GM10248 (cell line): ENCODE results near the gene SULT1C2.
"Not testable (repeated sequence)": the region's sequence is repeated elsewhere in the genome, so short reads cannot be mapped to it uniquely, and the experiment has no call there.

ENCODE experiments used
- CTCF ChIA-PET: fragments of 300-600 bp; sonication (Branson Sonifier 250); formaldehyde crosslinking; extraction: SDS; loops from one replicate; lab custom pipeline; 2021; ENCODE audit warnings: antibody characterized with exemption; lab: Yijun Ruan, JAX
- POLR2A ChIA-PET: fragments of 350-650 bp; sonication (Branson Sonifier 250); formaldehyde crosslinking; extraction: SDS; loops from one replicate; lab custom pipeline; 2020; ENCODE audit warnings: antibody characterized with exemption; lab: Yijun Ruan, JAX
- DNase-seq: peaks from one replicate; pipeline ENCODE4 v3.0.0; 2012; ENCODE audit errors: extremely low spot score
- TF ChIP-seq, protein P1 (sequence below): IDR thresholded peaks from 2 replicates; pipeline ENCODE4 v1.5.1; 2012; ENCODE audit warnings: mild to moderate bottlenecking, low read depth; ENCODE audit errors: extremely low read depth, missing control alignments, control extremely low read depth

SULT1C2 gene

GRCh38 chr2:108270346-108270745, 18.3 kb upstream of the SULT1C2 start:
- TF ChIP-seq, protein P1, sequence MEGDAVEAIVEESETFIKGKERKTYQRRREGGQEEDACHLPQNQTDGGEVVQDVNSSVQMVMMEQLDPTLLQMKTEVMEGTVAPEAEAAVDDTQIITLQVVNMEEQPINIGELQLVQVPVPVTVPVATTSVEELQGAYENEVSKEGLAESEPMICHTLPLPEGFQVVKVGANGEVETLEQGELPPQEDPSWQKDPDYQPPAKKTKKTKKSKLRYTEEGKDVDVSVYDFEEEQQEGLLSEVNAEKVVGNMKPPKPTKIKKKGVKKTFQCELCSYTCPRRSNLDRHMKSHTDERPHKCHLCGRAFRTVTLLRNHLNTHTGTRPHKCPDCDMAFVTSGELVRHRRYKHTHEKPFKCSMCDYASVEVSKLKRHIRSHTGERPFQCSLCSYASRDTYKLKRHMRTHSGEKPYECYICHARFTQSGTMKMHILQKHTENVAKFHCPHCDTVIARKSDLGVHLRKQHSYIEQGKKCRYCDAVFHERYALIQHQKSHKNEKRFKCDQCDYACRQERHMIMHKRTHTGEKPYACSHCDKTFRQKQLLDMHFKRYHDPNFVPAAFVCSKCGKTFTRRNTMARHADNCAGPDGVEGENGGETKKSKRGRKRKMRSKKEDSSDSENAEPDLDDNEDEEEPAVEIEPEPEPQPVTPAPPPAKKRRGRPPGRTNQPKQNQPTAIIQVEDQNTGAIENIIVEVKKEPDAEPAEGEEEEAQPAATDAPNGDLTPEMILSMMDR: no peak
- ChIA-PET CTCF (no interaction called here), POLR2A (no interaction called here)
- DNase-seq: no peak

DNA sequence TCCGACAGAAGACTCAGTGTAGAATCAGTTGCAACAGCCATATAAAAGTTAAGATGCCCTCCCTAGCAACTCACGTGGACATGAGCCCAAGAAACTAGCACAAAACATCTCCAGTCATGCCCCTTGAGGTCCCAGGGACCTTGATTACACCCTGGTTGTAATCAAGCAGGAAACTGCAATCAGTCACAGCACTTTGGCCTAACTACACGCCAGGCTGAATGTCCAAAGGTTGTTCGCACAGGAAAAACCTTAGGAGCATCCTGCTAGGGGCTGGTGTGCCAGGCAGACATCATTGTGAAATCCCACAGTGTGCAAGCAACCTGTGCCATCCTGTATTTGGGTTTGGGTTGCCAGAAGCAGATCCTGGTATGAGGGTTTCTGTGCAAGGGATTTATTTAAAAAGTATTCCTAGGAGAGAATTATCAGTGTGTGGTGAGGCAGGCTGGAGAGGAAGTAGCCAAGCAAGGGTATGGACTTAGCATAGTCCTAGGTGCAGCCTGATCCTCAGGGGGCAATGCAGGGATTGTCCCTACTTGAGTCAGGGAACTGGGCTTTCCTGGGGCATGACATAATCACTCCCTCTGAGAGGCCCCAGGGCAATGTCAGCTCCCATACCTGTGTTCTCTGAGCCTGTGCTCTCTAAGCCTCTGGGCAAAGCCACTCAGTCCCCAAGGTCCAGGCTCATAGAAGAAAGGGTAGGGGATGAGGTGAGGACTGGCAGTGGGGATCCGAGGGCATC, 17.8 kb upstream of the SULT1C2 start:
- POLR2A ChIA-PET: no interaction called here
- TF ChIP-seq, protein P1: no peak
- no peak for DNase-seq
- CTCF ChIA-PET: interaction anchor here (0.6 to 1.0 kb wide), 2 partner anchors 9 to 313 kb away, joined by 3 read pairs; no protein-coding TSS in a partner anchor

DNA sequence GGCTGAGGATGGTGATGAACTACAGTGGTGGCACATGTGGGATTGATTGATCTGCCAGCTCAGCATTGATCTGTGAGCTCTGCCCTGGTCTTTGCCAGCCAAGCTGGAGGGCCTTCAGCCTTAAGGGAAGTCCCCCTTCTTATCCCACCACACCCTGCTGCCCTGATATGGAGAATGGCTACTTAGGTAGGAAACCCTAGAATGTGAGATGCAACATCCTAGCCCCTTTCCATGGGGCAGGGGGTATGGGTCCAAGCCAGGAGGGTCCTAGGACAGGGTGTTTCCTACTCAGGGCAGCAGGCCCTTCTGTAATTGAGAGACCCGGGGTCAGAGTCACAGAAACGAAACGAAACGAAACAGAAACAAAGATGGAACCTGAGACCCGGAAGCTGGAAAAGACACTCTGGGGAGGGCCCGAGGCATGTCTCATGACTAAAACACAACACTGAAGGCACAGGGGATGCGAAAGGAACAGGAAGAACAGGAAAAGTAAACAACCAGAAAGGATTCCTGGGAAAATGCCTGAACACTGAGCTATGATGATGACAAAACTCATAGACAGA, 16.9 kb upstream of the SULT1C2 start:
- no peak for DNase-seq
- CTCF ChIA-PET: interaction anchor here (0.6 to 1.0 kb wide), 3 partner anchors 8 to 312 kb away, joined by 3 read pairs; no protein-coding TSS in a partner anchor
- POLR2A ChIA-PET: no interaction called here
- TF ChIP-seq, protein P1: no peak

DNA sequence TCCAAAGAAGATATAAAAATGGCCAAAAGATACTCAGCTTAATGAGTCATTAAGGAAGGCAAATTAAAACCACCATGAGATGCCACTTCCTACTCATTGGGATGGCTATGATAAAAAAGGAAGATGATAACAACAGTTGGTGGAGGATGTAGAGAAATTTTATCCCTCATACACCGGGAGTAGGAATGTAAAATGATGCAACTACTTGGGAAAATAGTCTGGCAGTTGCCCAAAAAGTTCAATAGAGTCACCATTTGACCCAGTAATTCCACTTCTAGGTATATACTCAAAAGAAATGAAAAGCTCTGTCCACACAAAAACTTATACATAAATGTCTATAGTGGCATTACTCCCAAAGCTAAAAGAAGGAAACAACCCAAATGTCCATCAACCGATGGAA, 10.1 kb upstream of the SULT1C2 start:
- ChIA-PET CTCF (no interaction called here), POLR2A (no interaction called here)

GRCh38 chr2:108279468-108279867, 9.2 kb upstream of the SULT1C2 start:
- CTCF ChIA-PET: interaction anchor here (1.1 kb wide), 1 partner anchor 8 kb away, joined by 3 read pairs; no protein-coding TSS in a partner anchor
- DNase-seq: no peak
- TF ChIP-seq, protein P1: no peak
- POLR2A ChIA-PET: no interaction called here

More for the DNA sequence above, 10.1 kb upstream of the SULT1C2 start:
- no peak for DNase-seq
- TF ChIP-seq, protein P1: no peak

- ChIA-PET POLR2A (no interaction called here), CTCF (interaction anchor here (1.1 kb wide), 1 partner anchor 9 kb away, joined by 3 read pairs; no protein-coding TSS in a partner anchor)
- TF ChIP-seq, protein P1: no peak
- DNase-seq: no peak
These were observed 8.2 kb upstream of the SULT1C2 start for GRCh38 chr2:108280466-108280865.

DNA sequence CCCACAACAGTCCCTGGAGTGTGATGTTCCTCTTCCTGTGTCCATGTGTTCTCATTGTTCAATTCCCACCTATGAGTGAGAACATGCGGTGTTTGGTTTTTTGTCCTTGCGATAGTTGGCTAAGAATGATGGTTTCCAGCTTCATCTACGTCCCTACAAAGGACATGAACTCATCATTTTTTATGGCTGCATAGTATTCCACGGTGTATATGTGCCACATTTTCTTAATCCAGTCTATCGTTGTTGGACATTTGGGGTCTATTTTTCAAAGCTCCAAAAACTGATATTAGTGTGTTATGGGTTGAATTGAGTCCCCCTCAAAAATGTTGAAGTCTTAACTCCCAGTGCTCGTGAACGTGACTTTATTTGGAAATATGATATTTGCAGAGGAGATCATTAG, 4.1 kb upstream of the SULT1C2 start:
- POLR2A ChIA-PET, DNase-seq: not testable (repeated sequence)
- CTCF ChIA-PET: interaction anchor here (1.3 to 1.5 kb wide), 2 partner anchors 12 to 15 kb away, joined by 3 read pairs; no protein-coding TSS in a partner anchor
